WTC11 (cell line): ENCODE measurements around the gene VSTM2L. TPM values are rescaled to one million over a fixed set of nuclear protein-coding genes. Genes with fewer than 3 reads are reported as not detected.

Source experiments
- ATAC-seq: fragments of 200-7000 bp; cut with Tn5 transposase; 2 replicates; pipeline ENCODE4 v1.10.0; 2021; ENCODE audit warnings: mild to moderate bottlenecking, moderate library complexity
- CTCF ChIA-PET: fragments of 300-600 bp; sonication (Branson Sonifier 250); formaldehyde crosslinking; loops from one replicate; lab custom pipeline; 2021; ENCODE audit warnings: antibody characterized with exemption; lab: Charles Lee
- POLR2A ChIA-PET: fragments of 350-600 bp; sonication (Branson Sonifier 250); formaldehyde crosslinking; loops from one replicate; lab custom pipeline; 2021; ENCODE audit warnings: antibody characterized with exemption; lab: Charles Lee
- DNase-seq: peaks from one replicate; pipeline ENCODE4 v3.0.0; 2021; ENCODE audit warnings: low spot score
- H3K27ac Mint-ChIP-seq: 2 replicates; pipeline ENCODE4 v1.8.0; 2021; ENCODE audit warnings: mixed read lengths
- H3K27me3 Mint-ChIP-seq: 2 replicates; pipeline ENCODE4 v1.8.0; 2021; ENCODE audit warnings: low read depth, mild to moderate bottlenecking, moderate library complexity, mixed read lengths
- H3K36me3 Mint-ChIP-seq: 2 replicates; pipeline ENCODE4 v1.8.0; 2021; ENCODE audit warnings: mixed read lengths
- H3K4me1 Mint-ChIP-seq: 2 replicates; pipeline ENCODE4 v1.8.0; 2022; ENCODE audit warnings: mixed read lengths
- H3K4me3 Mint-ChIP-seq: 2 replicates; pipeline ENCODE4 v1.8.0; 2021; ENCODE audit warnings: mild to moderate bottlenecking, moderate library complexity, mixed read lengths
- H3K9me3 Mint-ChIP-seq: 2 replicates; pipeline ENCODE4 v1.8.0; 2021; ENCODE audit warnings: mixed read lengths
- CREB1 ChIP-seq: sonication (generic); formaldehyde crosslinking; IDR thresholded peaks from 2 replicates; pipeline ENCODE4 v1.8.0; 2023; ENCODE audit warnings: mild to moderate bottlenecking, missing genetic modification reagents
- CREM ChIP-seq: sonication (generic); formaldehyde crosslinking; IDR thresholded peaks from 2 replicates; pipeline ENCODE4 v1.8.1; 2022; ENCODE audit warnings: mild to moderate bottlenecking, missing genetic modification reagents, moderate library complexity
- ELF4 ChIP-seq: sonication (generic); formaldehyde crosslinking; IDR thresholded peaks from 2 replicates; pipeline ENCODE4 v1.8.1; 2022; ENCODE audit warnings: low read depth, mild to moderate bottlenecking, moderate library complexity, missing genetic modification reagents
- FOXP1 ChIP-seq: sonication (generic); formaldehyde crosslinking; IDR thresholded peaks from 2 replicates; pipeline ENCODE4 v1.8.0; 2022; ENCODE audit warnings: missing genetic modification reagents, mild to moderate bottlenecking, moderate library complexity, borderline replicate concordance
- JUN ChIP-seq: sonication (generic); formaldehyde crosslinking; IDR thresholded peaks from 2 replicates; pipeline ENCODE4 v1.8.0; 2023; ENCODE audit warnings: mild to moderate bottlenecking, missing genetic modification reagents
- KAT7 ChIP-seq: sonication (generic); formaldehyde crosslinking; IDR thresholded peaks from 2 replicates; pipeline ENCODE4 v1.8.1; 2023; ENCODE audit warnings: missing genetic modification reagents, mild to moderate bottlenecking, borderline replicate concordance
- MYBL2 ChIP-seq: sonication (generic); formaldehyde crosslinking; IDR thresholded peaks from 2 replicates; pipeline ENCODE4 v1.8.1; 2023; ENCODE audit warnings: mild to moderate bottlenecking, moderate library complexity, missing genetic modification reagents
- NFYB ChIP-seq: sonication (generic); formaldehyde crosslinking; conservative IDR thresholded peaks from 2 replicates; pipeline ENCODE4 v1.8.0; 2022; ENCODE audit warnings: low read depth, missing genetic modification reagents
- RELA ChIP-seq: sonication (generic); formaldehyde crosslinking; IDR thresholded peaks from 2 replicates; pipeline ENCODE4 v1.8.1; 2022; ENCODE audit warnings: missing genetic modification reagents, mild to moderate bottlenecking, borderline replicate concordance
- SMAD4 ChIP-seq: sonication (generic); formaldehyde crosslinking; IDR thresholded peaks from 2 replicates; pipeline ENCODE4 v1.8.0; 2022; ENCODE audit warnings: mild to moderate bottlenecking, missing genetic modification reagents
- TCF7 ChIP-seq: sonication (generic); formaldehyde crosslinking; IDR thresholded peaks from 2 replicates; pipeline ENCODE4 v1.8.0; 2022; ENCODE audit warnings: mild to moderate bottlenecking, low read depth, missing genetic modification reagents, moderate library complexity
- ZBTB21 ChIP-seq: sonication (generic); formaldehyde crosslinking; IDR thresholded peaks from 2 replicates; pipeline ENCODE4 v1.8.1; 2023; ENCODE audit warnings: mild to moderate bottlenecking, missing genetic modification reagents, borderline replicate concordance
- ZNF121 ChIP-seq: sonication (generic); formaldehyde crosslinking; IDR thresholded peaks from 2 replicates; pipeline ENCODE4 v1.8.0; 2023; ENCODE audit warnings: missing genetic modification reagents
- ZNF396 ChIP-seq: fragments of 250-450 bp; sonication (Bioruptor Pico); IDR thresholded peaks from 2 replicates; pipeline ENCODE4 v1.8.0; 2021; ENCODE audit warnings: mild to moderate bottlenecking, moderate library complexity, borderline replicate concordance
- total RNA-seq: library from RNA; stranded (reverse); gene quantifications from 3 replicates; pipeline ENCODE4 v1.2.3, GENCODE V29; 2021
- TF ChIP-seq, protein P1 (sequence below): sonication (generic); formaldehyde crosslinking; IDR thresholded peaks from 2 replicates; pipeline ENCODE4 v1.8.0; 2022; ENCODE audit warnings: missing genetic modification reagents
- TF ChIP-seq, protein P2 (sequence below): sonication (generic); formaldehyde crosslinking; IDR thresholded peaks from 2 replicates; pipeline ENCODE4 v1.8.1; 2022; ENCODE audit warnings: missing genetic modification reagents, borderline replicate concordance
- TF ChIP-seq, protein P3 (sequence below): sonication (generic); formaldehyde crosslinking; IDR thresholded peaks from 2 replicates; pipeline ENCODE4 v1.8.0; 2022; ENCODE audit warnings: mild to moderate bottlenecking, missing genetic modification reagents
- TF ChIP-seq, protein P4 (sequence below): sonication (generic); formaldehyde crosslinking; IDR thresholded peaks from 2 replicates; pipeline ENCODE4 v1.8.0; 2023; ENCODE audit warnings: mild to moderate bottlenecking, missing genetic modification reagents
- TF ChIP-seq, protein P5 (sequence below): fragments of 250-450 bp; sonication (Bioruptor Pico); IDR thresholded peaks from 2 replicates; pipeline ENCODE4 v1.8.0; 2021; ENCODE audit warnings: mild to moderate bottlenecking

Gene VSTM2L
- total RNA-seq, 1 experiment from 2014 or later = 1.9 TPM

DNA sequence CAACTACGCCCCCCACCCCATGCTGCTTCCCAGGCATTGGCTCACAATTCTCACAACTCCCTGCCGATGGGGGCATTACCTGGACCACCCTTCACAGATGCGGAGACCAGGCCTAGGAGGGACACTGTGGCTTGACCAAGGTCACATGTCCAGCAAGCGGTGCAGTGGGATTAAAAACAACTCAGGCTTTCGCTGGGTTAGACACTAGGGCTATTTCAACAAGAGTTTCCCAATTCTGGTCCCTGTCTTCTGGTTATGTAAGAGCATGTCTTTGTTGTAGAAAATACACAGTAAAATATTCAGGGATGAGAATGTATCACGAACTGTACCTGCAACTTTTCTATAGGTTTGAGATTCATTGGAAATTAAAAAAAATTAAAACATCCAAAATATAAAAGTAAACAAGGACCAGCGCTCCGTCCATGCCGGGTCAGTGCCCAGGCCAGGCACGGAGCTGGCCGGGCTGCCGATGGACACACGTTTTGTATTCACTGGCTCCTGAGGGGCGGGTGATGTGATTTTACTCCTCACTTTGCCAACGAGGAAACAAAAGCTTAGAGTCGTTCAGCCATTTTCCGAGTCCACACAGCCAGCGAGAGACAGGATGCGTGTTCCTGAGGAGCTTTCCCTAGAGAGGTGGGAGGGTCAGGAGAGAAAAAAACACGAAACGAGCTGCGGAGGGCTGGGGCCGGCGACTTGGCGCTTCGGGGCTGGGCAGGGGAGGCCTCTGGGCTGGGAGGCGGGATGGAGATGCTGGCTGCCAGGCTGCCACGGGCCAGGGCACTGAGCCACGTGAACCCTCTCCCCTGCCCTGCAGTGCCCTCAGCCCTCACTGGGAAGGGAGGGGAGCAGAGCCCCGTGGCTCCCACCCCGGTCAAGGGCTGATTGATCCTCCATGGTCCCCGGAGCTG lies 17.1 kb upstream of the VSTM2L start:
- TF ChIP-seq FOXP1 (CRISPR knock-in tag) = no peak
- TF ChIP-seq JUN = no peak
- no peak for TF ChIP-seq CREB1 (CRISPR knock-in tag)
- TF ChIP-seq ZBTB21 (CRISPR knock-in tag) = no peak
- TF ChIP-seq, protein P1, sequence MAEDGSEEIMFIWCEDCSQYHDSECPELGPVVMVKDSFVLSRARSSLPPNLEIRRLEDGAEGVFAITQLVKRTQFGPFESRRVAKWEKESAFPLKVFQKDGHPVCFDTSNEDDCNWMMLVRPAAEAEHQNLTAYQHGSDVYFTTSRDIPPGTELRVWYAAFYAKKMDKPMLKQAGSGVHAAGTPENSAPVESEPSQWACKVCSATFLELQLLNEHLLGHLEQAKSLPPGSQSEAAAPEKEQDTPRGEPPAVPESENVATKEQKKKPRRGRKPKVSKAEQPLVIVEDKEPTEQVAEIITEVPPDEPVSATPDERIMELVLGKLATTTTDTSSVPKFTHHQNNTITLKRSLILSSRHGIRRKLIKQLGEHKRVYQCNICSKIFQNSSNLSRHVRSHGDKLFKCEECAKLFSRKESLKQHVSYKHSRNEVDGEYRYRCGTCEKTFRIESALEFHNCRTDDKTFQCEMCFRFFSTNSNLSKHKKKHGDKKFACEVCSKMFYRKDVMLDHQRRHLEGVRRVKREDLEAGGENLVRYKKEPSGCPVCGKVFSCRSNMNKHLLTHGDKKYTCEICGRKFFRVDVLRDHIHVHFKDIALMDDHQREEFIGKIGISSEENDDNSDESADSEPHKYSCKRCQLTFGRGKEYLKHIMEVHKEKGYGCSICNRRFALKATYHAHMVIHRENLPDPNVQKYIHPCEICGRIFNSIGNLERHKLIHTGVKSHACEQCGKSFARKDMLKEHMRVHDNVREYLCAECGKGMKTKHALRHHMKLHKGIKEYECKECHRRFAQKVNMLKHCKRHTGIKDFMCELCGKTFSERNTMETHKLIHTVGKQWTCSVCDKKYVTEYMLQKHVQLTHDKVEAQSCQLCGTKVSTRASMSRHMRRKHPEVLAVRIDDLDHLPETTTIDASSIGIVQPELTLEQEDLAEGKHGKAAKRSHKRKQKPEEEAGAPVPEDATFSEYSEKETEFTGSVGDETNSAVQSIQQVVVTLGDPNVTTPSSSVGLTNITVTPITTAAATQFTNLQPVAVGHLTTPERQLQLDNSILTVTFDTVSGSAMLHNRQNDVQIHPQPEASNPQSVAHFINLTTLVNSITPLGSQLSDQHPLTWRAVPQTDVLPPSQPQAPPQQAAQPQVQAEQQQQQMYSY (CRISPR knock-in tag) = no peak
- no peak for TF ChIP-seq MYBL2 (CRISPR knock-in tag)
- TF ChIP-seq TCF7 = no peak
- TF ChIP-seq, protein P2, sequence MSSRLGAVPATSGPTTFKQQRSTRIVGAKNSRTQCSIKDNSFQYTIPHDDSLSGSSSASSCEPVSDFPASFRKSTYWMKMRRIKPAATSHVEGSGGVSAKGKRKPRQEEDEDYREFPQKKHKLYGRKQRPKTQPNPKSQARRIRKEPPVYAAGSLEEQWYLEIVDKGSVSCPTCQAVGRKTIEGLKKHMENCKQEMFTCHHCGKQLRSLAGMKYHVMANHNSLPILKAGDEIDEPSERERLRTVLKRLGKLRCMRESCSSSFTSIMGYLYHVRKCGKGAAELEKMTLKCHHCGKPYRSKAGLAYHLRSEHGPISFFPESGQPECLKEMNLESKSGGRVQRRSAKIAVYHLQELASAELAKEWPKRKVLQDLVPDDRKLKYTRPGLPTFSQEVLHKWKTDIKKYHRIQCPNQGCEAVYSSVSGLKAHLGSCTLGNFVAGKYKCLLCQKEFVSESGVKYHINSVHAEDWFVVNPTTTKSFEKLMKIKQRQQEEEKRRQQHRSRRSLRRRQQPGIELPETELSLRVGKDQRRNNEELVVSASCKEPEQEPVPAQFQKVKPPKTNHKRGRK (CRISPR knock-in tag) = no peak
- TF ChIP-seq ZNF396 = no peak
- no peak for TF ChIP-seq ZNF121 (CRISPR knock-in tag)
- no peak for TF ChIP-seq RELA
- no peak for TF ChIP-seq ELF4 (CRISPR knock-in tag)
- TF ChIP-seq, protein P3, sequence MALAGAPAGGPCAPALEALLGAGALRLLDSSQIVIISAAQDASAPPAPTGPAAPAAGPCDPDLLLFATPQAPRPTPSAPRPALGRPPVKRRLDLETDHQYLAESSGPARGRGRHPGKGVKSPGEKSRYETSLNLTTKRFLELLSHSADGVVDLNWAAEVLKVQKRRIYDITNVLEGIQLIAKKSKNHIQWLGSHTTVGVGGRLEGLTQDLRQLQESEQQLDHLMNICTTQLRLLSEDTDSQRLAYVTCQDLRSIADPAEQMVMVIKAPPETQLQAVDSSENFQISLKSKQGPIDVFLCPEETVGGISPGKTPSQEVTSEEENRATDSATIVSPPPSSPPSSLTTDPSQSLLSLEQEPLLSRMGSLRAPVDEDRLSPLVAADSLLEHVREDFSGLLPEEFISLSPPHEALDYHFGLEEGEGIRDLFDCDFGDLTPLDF (CRISPR knock-in tag) = no peak
- ChIA-PET POLR2A (no interaction called here), CTCF (interaction anchor here (1.1 kb wide), 1 partner anchor 322 kb away, joined by 6 read pairs; no protein-coding TSS in a partner anchor)
- Mint-ChIP-seq H3K9me3 (no peaks in the 10 kb centered on the region), H3K27me3 (no peaks in the 10 kb centered on the region), H3K4me1 (peaks cover 7% of the 10 kb centered on the region), H3K4me3 (no peak overlapping the region), H3K36me3 (no peaks in the 10 kb centered on the region), H3K27ac (no peak overlapping the region)
- DNase-seq (no peak), ATAC-seq (no peak)

DNA sequence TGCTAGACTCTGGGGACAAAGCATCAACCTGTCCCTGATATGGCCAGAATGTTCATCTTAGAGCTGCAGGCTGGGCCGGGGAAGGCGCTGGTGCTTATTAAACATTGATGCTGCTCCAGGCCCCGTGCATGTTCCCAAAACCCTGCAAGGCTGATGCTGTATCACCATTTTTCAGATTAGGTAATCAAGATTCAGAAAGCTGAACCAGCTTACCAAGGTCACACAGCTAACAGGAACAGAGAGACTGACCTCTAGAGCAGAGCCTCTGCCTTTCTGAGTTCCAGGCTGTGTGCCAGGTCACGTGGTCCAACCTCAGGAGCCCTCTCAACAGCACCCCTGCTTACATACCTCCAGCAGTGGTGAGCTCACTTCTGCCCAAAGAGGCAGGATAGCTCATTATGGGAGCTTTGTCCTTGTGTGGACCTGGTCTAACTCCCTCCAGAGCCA lies 16.1 kb upstream of the VSTM2L start:
- TF ChIP-seq NFYB (CRISPR knock-in tag) (no peak), ZNF396 (no peak), CREM (CRISPR knock-in tag) (no peak), SMAD4 (CRISPR knock-in tag) (no peak), KAT7 (CRISPR knock-in tag) (no peak), JUN (no peak)
- TF ChIP-seq, protein P2 (CRISPR knock-in tag) = no peak
- TF ChIP-seq, protein P4, sequence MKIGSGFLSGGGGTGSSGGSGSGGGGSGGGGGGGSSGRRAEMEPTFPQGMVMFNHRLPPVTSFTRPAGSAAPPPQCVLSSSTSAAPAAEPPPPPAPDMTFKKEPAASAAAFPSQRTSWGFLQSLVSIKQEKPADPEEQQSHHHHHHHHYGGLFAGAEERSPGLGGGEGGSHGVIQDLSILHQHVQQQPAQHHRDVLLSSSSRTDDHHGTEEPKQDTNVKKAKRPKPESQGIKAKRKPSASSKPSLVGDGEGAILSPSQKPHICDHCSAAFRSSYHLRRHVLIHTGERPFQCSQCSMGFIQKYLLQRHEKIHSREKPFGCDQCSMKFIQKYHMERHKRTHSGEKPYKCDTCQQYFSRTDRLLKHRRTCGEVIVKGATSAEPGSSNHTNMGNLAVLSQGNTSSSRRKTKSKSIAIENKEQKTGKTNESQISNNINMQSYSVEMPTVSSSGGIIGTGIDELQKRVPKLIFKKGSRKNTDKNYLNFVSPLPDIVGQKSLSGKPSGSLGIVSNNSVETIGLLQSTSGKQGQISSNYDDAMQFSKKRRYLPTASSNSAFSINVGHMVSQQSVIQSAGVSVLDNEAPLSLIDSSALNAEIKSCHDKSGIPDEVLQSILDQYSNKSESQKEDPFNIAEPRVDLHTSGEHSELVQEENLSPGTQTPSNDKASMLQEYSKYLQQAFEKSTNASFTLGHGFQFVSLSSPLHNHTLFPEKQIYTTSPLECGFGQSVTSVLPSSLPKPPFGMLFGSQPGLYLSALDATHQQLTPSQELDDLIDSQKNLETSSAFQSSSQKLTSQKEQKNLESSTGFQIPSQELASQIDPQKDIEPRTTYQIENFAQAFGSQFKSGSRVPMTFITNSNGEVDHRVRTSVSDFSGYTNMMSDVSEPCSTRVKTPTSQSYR (CRISPR knock-in tag) = no peak
- TF ChIP-seq, protein P5, sequence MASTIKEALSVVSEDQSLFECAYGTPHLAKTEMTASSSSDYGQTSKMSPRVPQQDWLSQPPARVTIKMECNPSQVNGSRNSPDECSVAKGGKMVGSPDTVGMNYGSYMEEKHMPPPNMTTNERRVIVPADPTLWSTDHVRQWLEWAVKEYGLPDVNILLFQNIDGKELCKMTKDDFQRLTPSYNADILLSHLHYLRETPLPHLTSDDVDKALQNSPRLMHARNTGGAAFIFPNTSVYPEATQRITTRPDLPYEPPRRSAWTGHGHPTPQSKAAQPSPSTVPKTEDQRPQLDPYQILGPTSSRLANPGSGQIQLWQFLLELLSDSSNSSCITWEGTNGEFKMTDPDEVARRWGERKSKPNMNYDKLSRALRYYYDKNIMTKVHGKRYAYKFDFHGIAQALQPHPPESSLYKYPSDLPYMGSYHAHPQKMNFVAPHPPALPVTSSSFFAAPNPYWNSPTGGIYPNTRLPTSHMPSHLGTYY (CRISPR knock-in tag) = no peak
- ChIA-PET POLR2A (no interaction called here), CTCF (interaction anchor here (1.2 kb wide), 1 partner anchor 106 kb away, joined by 3 read pairs; no protein-coding TSS in a partner anchor)
- peaks cover 7% of the 10 kb centered on the region for H3K4me1 Mint-ChIP-seq
- ATAC-seq (no peak), DNase-seq (no peak)
- no peak overlapping the region for H3K27ac Mint-ChIP-seq
- H3K27me3 Mint-ChIP-seq = no peaks in the 10 kb centered on the region
- H3K36me3 Mint-ChIP-seq = no peaks in the 10 kb centered on the region
- no peak overlapping the region for H3K4me3 Mint-ChIP-seq
- H3K9me3 Mint-ChIP-seq = no peaks in the 10 kb centered on the region
